NCI-H345 treated with DMSO at 0.1 percent for 48 hours (cell line): ENCODE results near the gene TERT.
"Not testable (repeated sequence)": the region's sequence is repeated elsewhere in the genome, so short reads cannot be mapped to it uniquely, and the experiment has no call there.

Experiments
- DNase-seq: peaks from one replicate; lab custom pipeline; 2025; ENCODE audit not compliant: unreplicated experiment; lab: John Stamatoyannopoulos, UW

TERT gene

DNA sequence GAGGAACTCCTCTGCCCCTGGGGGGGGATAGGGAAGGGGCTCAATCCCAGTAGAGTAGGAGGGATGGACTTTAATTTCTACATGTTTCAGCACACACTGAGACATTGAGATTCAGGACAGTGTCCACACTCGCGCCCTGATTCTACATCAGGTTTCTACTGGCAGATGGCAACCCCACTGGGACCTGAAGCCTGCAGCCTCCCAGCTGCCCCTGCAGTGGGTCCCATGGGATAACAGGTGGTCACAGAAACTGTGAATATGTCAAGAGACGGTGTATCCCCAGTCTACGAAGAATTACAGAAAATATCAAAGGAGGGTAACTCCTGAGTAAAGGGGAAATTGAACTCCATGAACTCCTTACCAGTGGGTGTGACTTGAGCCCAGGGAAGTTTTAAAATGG is 2.4 kb upstream of the TERT start:
- DNase-seq: no peak

DNA sequence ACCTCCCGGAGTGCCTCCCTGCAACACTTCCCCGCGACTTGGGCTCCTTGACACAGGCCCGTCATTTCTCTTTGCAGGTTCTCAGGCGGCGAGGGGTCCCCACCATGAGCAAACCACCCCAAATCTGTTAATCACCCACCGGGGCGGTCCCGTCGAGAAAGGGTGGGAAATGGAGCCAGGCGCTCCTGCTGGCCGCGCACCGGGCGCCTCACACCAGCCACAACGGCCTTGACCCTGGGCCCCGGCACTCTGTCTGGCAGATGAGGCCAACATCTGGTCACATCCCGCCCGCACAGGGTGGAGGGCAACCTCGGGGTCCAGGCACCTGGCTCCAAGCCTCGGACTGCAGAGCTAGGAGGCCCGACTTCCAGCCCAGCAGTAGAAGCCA is 776 bp upstream of the TERT start:
- DNase-seq: no peak

GRCh38 chr5:1294206-1294834 is 548 bp downstream of the TERT start:
- no peak for DNase-seq

- no peak for DNase-seq
Observed at GRCh38 chr5:1293416-1294205, 1.3 kb downstream of the TERT start.

DNA sequence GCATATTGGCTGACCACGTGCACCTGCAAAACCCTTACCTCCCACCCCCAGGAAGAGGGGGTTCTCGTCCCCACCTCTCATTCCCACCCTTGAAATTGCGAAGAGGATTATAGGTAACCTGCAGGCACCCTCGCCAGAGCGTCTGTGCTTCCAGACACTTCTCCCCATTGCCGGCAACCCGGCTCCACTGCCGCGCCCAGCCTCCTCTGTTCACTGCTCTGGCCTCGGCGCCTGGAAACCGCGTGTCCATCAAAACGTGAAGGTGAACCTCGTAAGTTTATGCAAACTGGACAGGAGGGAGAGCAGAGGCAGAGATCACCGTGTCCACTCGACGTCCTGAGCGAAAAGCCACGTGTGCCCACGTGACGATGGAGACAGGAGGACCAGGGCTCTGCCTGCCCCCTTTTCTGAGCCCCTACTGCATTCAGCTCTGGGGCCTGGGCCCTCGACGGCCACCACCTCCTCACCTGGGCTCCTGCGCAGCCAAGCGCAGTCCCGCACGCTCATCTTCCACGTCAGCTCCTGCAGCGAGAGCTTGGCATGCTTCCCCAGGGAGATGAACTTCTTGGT is 1.9 kb downstream of the TERT start:
- no peak for DNase-seq

- no peak for DNase-seq
Observed at GRCh38 chr5:1292139-1292538, 2.7 kb downstream of the TERT start.

DNA sequence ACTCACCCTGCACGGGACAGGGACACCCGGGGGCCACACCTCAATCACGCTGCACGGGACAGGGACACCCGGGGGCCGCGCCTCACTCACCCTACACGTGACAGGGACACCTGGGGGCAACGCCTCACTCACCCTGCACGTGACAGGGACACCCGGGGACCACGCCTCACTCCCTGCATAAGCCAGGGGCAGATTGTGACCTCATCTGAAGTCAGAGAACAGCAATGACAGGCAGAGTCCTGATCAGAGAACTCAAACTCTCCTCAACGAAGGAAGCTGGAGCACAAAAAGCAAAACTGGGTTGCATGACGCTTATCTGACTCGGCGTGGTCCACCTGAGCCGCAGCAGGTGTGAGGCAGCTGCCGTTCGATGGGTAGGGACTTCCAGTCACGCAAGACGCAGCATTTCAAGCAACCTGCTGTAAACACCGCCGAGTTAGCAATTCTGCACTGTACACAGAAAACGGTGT is 3.2 kb downstream of the TERT start:
- no peak for DNase-seq

- not testable (repeated sequence) for DNase-seq
Observed at GRCh38 chr5:1290956-1291355, 3.9 kb downstream of the TERT start.

DNA sequence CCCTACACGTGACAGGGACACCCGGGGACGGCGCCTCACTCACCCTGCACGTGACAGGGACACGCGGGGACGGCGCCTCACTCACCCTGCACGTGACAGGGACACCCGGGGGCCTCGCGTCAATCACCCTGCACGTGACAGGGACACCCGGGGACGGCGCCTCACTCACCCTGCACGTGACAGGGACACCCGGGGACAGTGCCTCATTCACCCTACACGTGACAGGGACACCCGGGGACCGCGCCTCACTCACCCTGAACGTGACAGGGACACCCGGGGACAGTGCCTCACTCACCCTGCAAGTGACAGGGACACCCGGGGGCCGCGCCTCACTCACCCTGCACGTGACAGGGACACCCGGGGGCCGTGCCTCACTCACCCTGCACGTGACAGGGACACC is 5.3 kb downstream of the TERT start:
- not testable (repeated sequence) for DNase-seq

DNA sequence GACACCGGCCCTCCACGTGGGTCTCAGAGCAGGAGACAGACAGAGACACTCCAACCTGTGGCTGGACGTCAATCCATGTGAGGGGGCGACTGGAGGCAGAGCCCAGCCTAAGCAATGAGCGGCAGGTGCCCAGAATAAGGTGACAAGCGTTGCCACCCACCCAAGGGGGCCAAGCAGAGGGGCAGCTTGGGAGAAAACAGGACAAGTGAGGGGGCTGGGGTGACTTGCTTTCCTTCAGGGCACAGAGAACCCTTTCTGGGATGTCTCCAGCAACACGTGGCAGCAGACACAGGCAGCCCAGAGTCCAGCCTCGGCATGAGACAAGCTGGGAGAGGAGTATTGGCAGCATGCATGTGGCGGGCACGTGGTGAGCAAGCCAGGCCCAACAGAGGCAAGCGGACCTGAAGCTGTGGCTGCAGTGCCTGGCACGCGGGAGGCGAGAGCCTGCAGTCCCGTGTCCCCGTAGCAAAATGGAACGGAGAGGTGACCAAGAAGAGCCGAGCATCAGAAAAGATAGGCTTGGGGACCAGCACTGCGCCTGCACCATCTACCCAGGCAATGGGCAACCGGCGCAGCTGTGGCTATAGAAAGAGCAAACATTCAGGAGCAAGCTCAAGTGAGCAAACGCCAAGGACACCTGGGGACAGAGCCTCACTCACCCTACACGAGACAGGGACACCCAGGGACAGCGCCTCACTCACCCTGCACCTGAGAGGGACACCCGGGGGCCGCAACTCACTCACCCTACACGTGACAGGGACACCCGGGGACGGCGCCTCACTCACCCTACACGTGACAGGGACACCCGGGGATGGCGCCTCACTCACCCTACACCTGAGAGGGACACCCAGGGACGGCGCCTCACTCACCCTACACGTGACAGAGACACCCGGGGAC is 6.2 kb downstream of the TERT start:
- DNase-seq: no peak

DNA sequence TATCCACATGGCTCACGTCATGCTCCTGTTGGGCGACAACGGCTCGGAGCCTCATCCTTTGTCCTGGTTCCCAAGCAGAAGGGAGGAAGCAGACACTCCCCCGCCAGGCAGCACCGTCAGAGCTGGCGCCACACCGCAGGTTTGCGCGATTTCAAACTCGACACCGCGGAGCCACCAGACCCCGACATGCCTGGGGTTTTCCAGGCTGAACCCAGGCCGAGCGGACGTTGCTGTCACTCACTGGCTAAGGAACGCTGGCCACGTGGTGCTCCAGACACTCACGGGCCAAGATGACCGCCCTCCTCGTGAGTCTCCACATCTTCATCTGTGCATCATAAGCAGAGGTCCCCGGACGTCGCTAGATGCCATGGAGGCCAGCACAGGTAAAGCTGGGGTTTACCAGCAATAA is 9.0 kb downstream of the TERT start:
- no peak for DNase-seq

- no peak for DNase-seq
Observed at GRCh38 chr5:1285141-1285540, 9.7 kb downstream of the TERT start.

- DNase-seq: not testable (repeated sequence)
Observed at GRCh38 chr5:1284336-1284970, 10.4 kb downstream of the TERT start.

GRCh38 chr5:1283729-1284041 is 11.2 kb downstream of the TERT start:
- DNase-seq: not testable (repeated sequence)

DNA sequence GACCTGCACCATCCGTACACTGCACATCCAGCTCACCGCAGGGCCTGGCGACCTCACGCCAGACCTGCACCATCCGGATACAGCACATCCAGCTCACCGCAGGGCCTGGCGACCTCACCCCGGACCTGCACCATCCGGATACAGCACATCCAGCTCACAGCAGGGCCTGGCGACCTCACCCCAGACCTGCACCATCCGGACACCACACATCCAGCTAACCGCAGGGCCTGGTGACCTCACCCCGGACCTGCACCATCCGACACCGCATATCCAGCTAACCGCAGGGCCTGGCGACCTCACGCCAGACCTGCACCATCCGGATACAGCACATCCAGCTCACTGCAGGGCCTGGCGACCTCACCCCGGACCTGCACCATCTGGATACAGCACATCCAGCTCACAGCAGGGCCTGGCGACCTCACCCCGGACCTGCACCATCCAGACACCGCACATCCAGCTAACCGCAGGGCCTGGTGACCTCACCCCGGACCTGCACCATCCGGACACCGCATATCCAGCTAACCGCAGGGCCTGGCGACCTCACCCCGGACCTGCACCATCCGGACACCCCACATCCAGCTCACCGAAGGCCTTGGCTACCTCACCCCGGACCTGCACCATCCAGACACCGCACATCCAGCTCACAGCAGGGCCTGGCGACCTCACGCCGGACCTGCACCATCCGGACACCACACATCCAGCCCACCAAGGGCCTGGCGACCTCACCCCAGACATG is 11.7 kb downstream of the TERT start:
- not testable (repeated sequence) for DNase-seq

- no peak for DNase-seq
Observed at GRCh38 chr5:1282131-1282992, 12.5 kb downstream of the TERT start.

GRCh38 chr5:1281038-1281882 is 13.6 kb downstream of the TERT start:
- no peak for DNase-seq
